Right atrium auricular region (tissue), 2 donors: ENCODE measurements around the gene UBN1. TPM values are rescaled to one million over a fixed set of nuclear protein-coding genes. Genes with fewer than 3 reads are reported as not detected.

ENCODE experiments used
- DNase-seq: peaks from one replicate; pipeline ENCODE4 v3.0.0-alpha.2; 2019; ENCODE audit warnings: low spot score
- H3K27ac ChIP-seq, 2 donors: fragments of 200-600 bp; sonication (generic); 1 replicate in 1 of 2; 2 replicates in 1 of 2; pipeline ENCODE4 v1.5.1; 2016 to 2019
- H3K27me3 ChIP-seq, 2 donors: fragments of 200-600 bp; sonication (generic); one replicate each; pipeline versions ENCODE4 v1.5.1 to v1.6.0; 2017 to 2019
- H3K36me3 ChIP-seq: fragments of 200-600 bp; sonication (generic); one replicate; pipeline ENCODE4 v1.5.1; 2016
- H3K4me1 ChIP-seq, 2 donors: fragments of 200-600 bp; sonication (generic); one replicate each; pipeline versions ENCODE4 v1.5.1 to v1.6.0; 2017 to 2019
- H3K4me3 ChIP-seq, 2 donors: fragments of 200-600 bp; sonication (generic); 1 replicate in 1 of 2; 2 replicates in 1 of 2; pipeline ENCODE4 v1.5.1; 2017 to 2019; ENCODE audit warnings: mild to moderate bottlenecking in 1 of 2, moderate library complexity in 1 of 2
- H3K9me3 ChIP-seq, 2 donors: fragments of 200-600 bp; sonication (generic); one replicate each; pipeline ENCODE4 v1.5.1; 2019
- total RNA-seq, 2 donors: library from RNA; depleted of rRNA; stranded (reverse); fragments of >200 nt; gene quantifications; one replicate each; pipeline ENCODE4 v1.1.0, GENCODE V29; 2016
- TF ChIP-seq, protein P1 (sequence below), 2 donors: fragments of 200-600 bp; sonication (generic); IDR thresholded peaks; one replicate each; pipeline ENCODE4 v1.5.1; 2019; ENCODE audit warnings: antibody characterized with exemption in 2 of 2

The UBN1 gene
- total RNA-seq, 2 donors from 2014 or later = 26.1 to 29.7 TPM

DNA sequence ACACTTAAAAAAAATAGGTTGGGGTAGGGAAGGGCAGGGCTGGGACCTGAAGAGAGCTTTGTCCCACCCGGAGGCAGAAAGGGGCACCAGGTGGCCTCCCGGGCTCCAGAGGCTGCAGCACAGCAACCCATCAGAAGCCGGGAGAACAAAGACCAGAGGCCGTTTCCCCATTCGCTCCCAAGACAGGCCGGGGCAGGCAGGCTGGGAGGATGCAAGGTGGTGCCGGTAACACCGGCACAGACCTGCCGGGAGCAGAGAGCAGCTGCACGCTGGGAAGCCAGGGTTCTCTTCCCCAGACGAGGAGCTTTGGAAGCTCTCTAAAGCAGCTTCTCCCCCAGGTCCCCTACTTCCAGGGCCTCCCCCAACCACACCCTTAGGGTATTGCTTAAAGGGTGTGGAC is 84.1 kb downstream of the UBN1 start:
- peaks cover 8 to 16% of the 10 kb centered on the region in 2 donors for H3K9me3 ChIP-seq
- no peak for DNase-seq
- H3K36me3 ChIP-seq = no peaks in the 10 kb centered on the region
- H3K27ac ChIP-seq = no peak overlapping the region
- H3K27me3 ChIP-seq = no peaks in the 10 kb centered on the region
- no peak overlapping the region for H3K4me3 ChIP-seq
- H3K4me1 ChIP-seq = peaks cover 0 to 19% of the 10 kb centered on the region in 2 donors
- TF ChIP-seq, protein P1, sequence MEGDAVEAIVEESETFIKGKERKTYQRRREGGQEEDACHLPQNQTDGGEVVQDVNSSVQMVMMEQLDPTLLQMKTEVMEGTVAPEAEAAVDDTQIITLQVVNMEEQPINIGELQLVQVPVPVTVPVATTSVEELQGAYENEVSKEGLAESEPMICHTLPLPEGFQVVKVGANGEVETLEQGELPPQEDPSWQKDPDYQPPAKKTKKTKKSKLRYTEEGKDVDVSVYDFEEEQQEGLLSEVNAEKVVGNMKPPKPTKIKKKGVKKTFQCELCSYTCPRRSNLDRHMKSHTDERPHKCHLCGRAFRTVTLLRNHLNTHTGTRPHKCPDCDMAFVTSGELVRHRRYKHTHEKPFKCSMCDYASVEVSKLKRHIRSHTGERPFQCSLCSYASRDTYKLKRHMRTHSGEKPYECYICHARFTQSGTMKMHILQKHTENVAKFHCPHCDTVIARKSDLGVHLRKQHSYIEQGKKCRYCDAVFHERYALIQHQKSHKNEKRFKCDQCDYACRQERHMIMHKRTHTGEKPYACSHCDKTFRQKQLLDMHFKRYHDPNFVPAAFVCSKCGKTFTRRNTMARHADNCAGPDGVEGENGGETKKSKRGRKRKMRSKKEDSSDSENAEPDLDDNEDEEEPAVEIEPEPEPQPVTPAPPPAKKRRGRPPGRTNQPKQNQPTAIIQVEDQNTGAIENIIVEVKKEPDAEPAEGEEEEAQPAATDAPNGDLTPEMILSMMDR (IDR thresholded peaks at IDR 0.05) = no peak

Other genes with a start within 250 kb of the UBN1 start
- gene UBALD1, start 232.6 kb upstream of the UBN1 start, total RNA-seq = 10 to 100 TPM; 10.8 to 12.2 TPM
- 10 to 100 TPM; 35.6 to 47.4 TPM for gene MGRN1, start 222.7 kb upstream of the UBN1 start, total RNA-seq
- 10 to 100 TPM; 25.5 to 61.5 TPM for gene NUDT16L1, start 153.9 kb upstream of the UBN1 start, total RNA-seq
- gene ANKS3, start 113.2 kb upstream of the UBN1 start, total RNA-seq = 10 to 100 TPM in 1 of 2 donors, 1 to 10 TPM in 1; 6.7 to 13.5 TPM
- under 1 TPM; 0.39 to 0.44 TPM for gene DNAAF8, start 112.9 kb upstream of the UBN1 start, total RNA-seq
- 1 to 10 TPM; 4.3 to 7.5 TPM for gene ZNF500, start 80.3 kb upstream of the UBN1 start, total RNA-seq
- gene SEPTIN12, start 59.1 kb upstream of the UBN1 start, total RNA-seq = not detected
- gene SMIM22, start 52.1 kb upstream of the UBN1 start, total RNA-seq = not detected
- 10 to 100 TPM; 50.0 to 65.6 TPM for gene ROGDI, start 44.8 kb upstream of the UBN1 start, total RNA-seq
- gene GLYR1, start 193 bp upstream of the UBN1 start, total RNA-seq = 10 to 100 TPM; 37.4 to 39.4 TPM
- gene PPL, start 89.7 kb downstream of the UBN1 start, total RNA-seq = 10 to 100 TPM in 1 of 2 donors, 1 to 10 TPM in 1; 7.5 to 17.1 TPM
- gene SEC14L5, start 110.8 kb downstream of the UBN1 start, total RNA-seq = 1 to 10 TPM in 1 of 2 donors, under 1 TPM in 1; 0.28 to 2.0 TPM
- 10 to 100 TPM in 1 of 2 donors, 1 to 10 TPM in 1; 8.1 to 12.7 TPM for gene NAGPA, start 186.5 kb downstream of the UBN1 start, total RNA-seq
- gene C16orf89, start 218.5 kb downstream of the UBN1 start, total RNA-seq = 1 to 10 TPM; 5.2 to 5.4 TPM
- 10 to 100 TPM; 10.5 to 14.3 TPM for gene ALG1, start 224.4 kb downstream of the UBN1 start, total RNA-seq